OCI-LY1 (cell line): ENCODE data around the gene SLC26A4.

Experiments
- CTCF ChIP-seq: fragments of 200-600 bp; sonication (generic), shearing (Covaris generic); IDR thresholded peaks from 2 replicates; pipeline ENCODE4 v1.5.1; 2017; ENCODE audit warnings: mild to moderate bottlenecking, antibody characterized with exemption, low read length, moderate library complexity, mixed read lengths
- EZH2 ChIP-seq: fragments of 200-600 bp; sonication (generic), shearing (Covaris generic); IDR thresholded peaks from 2 replicates; pipeline ENCODE4 v1.8.0; 2017; ENCODE audit warnings: borderline replicate concordance, mixed run types, mild to moderate bottlenecking, antibody characterized with exemption, low read length, moderate library complexity, mixed read lengths

GRCh38 chr7:107726356-107727130, 65.9 kb downstream of the SLC26A4 start:
- TF ChIP-seq CTCF = no peak
- no peak for TF ChIP-seq EZH2
